ENCODE data around the gene TSG101. TPM values are rescaled to one million over a fixed set of nuclear protein-coding genes. Genes with fewer than 3 reads are reported as not detected.

The TSG101 gene
- total RNA-seq = 10 to 100 TPM; 38.5 to 46.4 TPM

- H3K36me3 Mint-ChIP-seq = peaks cover 11% of the 10 kb centered on the region
- DNase-seq = peak; percentile 93
- peak within 1 kb of the TSS; percentile 99 for H3K4me3 Mint-ChIP-seq
- H3K4me1 Mint-ChIP-seq = peaks cover 40% of the 10 kb centered on the region
- H3K9me3 Mint-ChIP-seq = no peaks in the 10 kb centered on the region
- H3K27me3 Mint-ChIP-seq = no peaks in the 10 kb centered on the region
- H3K27ac Mint-ChIP-seq = peak within 1 kb of the TSS; percentile 99
These were observed at the start of gene TSG101 for GRCh38 chr11:18526521-18527296. TSG101 (minus strand) TSS chr11:18526942; CDS start chr11:18526816, 126 bp downstream.

GRCh38 chr11:18575361-18575760, 48.6 kb upstream of the TSG101 start:
- peaks cover 16% of the 10 kb centered on the region for H3K36me3 Mint-ChIP-seq
- H3K4me1 Mint-ChIP-seq = peaks cover 8% of the 10 kb centered on the region
- H3K27ac Mint-ChIP-seq = no peak overlapping the region
- H3K4me3 Mint-ChIP-seq = no peak overlapping the region
- no peak for DNase-seq
- H3K9me3 Mint-ChIP-seq = no peaks in the 10 kb centered on the region
- no peaks in the 10 kb centered on the region for H3K27me3 Mint-ChIP-seq

GRCh38 chr11:18567081-18567480, 40.3 kb upstream of the TSG101 start:
- Mint-ChIP-seq H3K36me3 (peaks cover 9% of the 10 kb centered on the region), H3K4me3 (no peak overlapping the region), H3K9me3 (no peaks in the 10 kb centered on the region), H3K27me3 (no peaks in the 10 kb centered on the region), H3K4me1 (no peaks in the 10 kb centered on the region), H3K27ac (no peak overlapping the region)
- no peak for DNase-seq

GRCh38 chr11:18566406-18566805, 39.7 kb upstream of the TSG101 start:
- no peak for DNase-seq
- no peak overlapping the region for H3K4me3 Mint-ChIP-seq
- peaks cover 8% of the 10 kb centered on the region for H3K36me3 Mint-ChIP-seq
- H3K4me1 Mint-ChIP-seq = no peaks in the 10 kb centered on the region
- H3K27me3 Mint-ChIP-seq = no peaks in the 10 kb centered on the region
- H3K27ac Mint-ChIP-seq = no peak overlapping the region
- H3K9me3 Mint-ChIP-seq = no peaks in the 10 kb centered on the region

- Mint-ChIP-seq H3K4me3 (no peak overlapping the region), H3K27ac (no peak overlapping the region), H3K9me3 (no peaks in the 10 kb centered on the region), H3K4me1 (no peaks in the 10 kb centered on the region), H3K27me3 (no peaks in the 10 kb centered on the region), H3K36me3 (peaks cover 4% of the 10 kb centered on the region)
- DNase-seq = no peak
These were observed 37.4 kb upstream of the TSG101 start for GRCh38 chr11:18564149-18564548.

DNA sequence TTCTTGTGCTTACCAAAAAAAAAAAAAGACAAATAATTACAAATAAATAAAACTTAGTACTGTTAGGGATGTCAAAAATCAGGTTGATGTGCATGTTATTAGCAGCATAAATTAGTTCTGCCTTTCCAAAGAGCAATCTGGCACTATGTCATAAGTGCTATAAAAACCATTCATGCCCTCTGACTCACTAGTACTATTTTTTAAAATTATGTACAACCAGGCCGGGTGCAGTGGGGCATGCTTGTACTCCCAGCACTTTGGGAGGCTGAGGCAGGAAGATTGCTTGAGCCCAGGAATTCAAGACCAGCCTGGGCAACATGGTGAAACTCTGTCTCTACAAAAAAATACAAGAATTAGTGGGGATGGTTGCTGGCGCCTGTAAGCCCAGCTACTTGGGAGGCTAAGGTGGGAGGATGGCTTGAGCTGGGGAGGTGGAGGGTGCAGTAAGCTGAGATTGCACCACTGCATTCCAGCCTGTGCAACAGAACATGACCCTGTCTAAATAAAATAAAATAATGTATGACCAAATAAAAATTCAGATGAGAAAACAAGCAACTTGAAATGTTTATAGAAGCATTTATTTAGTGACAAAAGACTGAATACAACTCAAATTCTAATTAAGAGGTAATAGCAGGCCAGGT, 36.5 kb upstream of the TSG101 start:
- no peaks in the 10 kb centered on the region for H3K4me1 Mint-ChIP-seq
- no peaks in the 10 kb centered on the region for H3K9me3 Mint-ChIP-seq
- no peaks in the 10 kb centered on the region for H3K27me3 Mint-ChIP-seq
- no peak overlapping the region for H3K4me3 Mint-ChIP-seq
- H3K36me3 Mint-ChIP-seq = peaks cover 4% of the 10 kb centered on the region
- DNase-seq = no peak
- no peak overlapping the region for H3K27ac Mint-ChIP-seq

GRCh38 chr11:18548001-18548400, 21.3 kb upstream of the TSG101 start:
- Mint-ChIP-seq H3K9me3 (no peaks in the 10 kb centered on the region), H3K4me1 (no peaks in the 10 kb centered on the region), H3K27ac (no peak overlapping the region)

GRCh38 chr11:18540207-18541009, 13.7 kb upstream of the TSG101 start:
- no peaks in the 10 kb centered on the region for H3K9me3 Mint-ChIP-seq
- H3K27ac Mint-ChIP-seq = no peak overlapping the region
- peaks cover 3% of the 10 kb centered on the region for H3K4me1 Mint-ChIP-seq
- H3K4me3 Mint-ChIP-seq = no peak overlapping the region
- no peaks in the 10 kb centered on the region for H3K27me3 Mint-ChIP-seq
- DNase-seq = no peak
- peaks cover 2% of the 10 kb centered on the region for H3K36me3 Mint-ChIP-seq

More at GRCh38 chr11:18548001-18548400, 21.3 kb upstream of the TSG101 start:
- Mint-ChIP-seq H3K36me3 (peaks cover 2% of the 10 kb centered on the region), H3K4me3 (no peak overlapping the region), H3K27me3 (no peaks in the 10 kb centered on the region)
- DNase-seq = no peak

DNA sequence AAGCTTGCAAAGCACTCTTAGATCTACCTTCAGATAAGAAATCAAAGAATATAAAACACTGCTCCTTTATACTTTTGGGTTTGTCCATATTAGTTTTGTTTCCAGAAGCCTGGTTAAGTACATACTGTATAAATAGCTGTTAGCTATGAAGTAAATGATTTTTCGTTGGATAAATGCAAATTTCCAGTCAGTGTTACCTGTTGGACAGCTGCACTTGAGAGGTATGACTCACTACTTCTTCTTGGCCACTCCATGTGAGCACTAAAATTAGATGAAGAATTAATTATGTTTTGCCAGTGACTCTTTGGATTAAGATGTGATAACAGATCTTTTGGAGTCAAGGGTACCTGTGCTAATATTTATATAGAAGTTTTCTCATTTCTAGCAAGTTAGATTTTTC, 9.5 kb upstream of the TSG101 start:
- Mint-ChIP-seq H3K36me3 (no peaks in the 10 kb centered on the region), H3K4me1 (peaks cover 6% of the 10 kb centered on the region), H3K4me3 (no peak overlapping the region), H3K27ac (no peak overlapping the region), H3K9me3 (no peaks in the 10 kb centered on the region), H3K27me3 (no peaks in the 10 kb centered on the region)
- no peak for DNase-seq

DNA sequence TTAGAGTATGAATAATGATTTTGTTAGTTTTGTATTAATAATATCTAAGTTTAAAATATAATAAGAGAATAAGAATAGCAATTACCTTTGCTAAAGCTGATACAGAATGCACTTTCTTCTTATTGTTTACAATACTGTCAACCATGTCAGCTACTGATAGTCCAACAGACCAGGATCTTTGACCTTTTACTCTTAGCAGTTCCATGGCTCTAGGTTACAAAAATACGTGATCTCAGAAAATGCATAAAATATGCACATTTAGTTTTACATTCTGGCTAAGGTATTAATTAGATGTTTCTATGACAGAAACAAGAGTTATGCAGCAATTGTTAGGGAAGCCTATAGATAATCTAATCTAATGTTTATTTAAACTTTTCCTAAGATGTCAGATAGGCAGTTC, 7.5 kb upstream of the TSG101 start:
- no peaks in the 10 kb centered on the region for H3K9me3 Mint-ChIP-seq
- H3K27me3 Mint-ChIP-seq = no peaks in the 10 kb centered on the region
- no peak overlapping the region for H3K27ac Mint-ChIP-seq
- H3K36me3 Mint-ChIP-seq = no peaks in the 10 kb centered on the region
- H3K4me3 Mint-ChIP-seq = no peak overlapping the region
- H3K4me1 Mint-ChIP-seq = peaks cover 9% of the 10 kb centered on the region
- DNase-seq = no peak

- no peaks in the 10 kb centered on the region for H3K27me3 Mint-ChIP-seq
- H3K4me1 Mint-ChIP-seq = peaks cover 13% of the 10 kb centered on the region
- no peak overlapping the region for H3K4me3 Mint-ChIP-seq
- H3K9me3 Mint-ChIP-seq = no peaks in the 10 kb centered on the region
- peaks cover 4% of the 10 kb centered on the region for H3K36me3 Mint-ChIP-seq
- H3K27ac Mint-ChIP-seq = no peak overlapping the region
- DNase-seq = no peak
These were observed 6.6 kb upstream of the TSG101 start for GRCh38 chr11:18533365-18533764.

DNA sequence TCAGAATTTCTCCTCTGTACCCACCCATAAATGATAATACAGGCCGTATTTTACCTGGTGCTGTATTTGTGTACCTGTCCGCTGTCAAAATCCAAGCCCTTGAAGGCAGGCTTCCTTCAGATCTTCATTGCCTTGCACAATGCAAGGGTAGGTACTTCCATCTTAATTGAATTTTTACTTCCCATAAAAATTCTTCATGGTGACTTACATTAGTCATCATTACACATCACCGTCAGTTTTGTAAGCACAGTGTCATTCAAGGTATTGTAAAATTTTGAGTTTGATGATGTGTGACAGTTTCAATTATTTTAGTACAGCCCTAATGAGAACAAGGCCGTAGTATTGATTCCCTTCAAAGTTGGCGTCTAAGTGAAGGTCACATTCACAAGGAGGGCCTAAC, 770 bp upstream of the TSG101 start:
- no peak for DNase-seq
- no peaks in the 10 kb centered on the region for H3K27me3 Mint-ChIP-seq
- peak overlapping the region; percentile 99 for H3K4me3 Mint-ChIP-seq
- H3K4me1 Mint-ChIP-seq = peaks cover 36% of the 10 kb centered on the region
- H3K9me3 Mint-ChIP-seq = no peaks in the 10 kb centered on the region
- H3K27ac Mint-ChIP-seq = peak overlapping the region; percentile 99
- H3K36me3 Mint-ChIP-seq = peaks cover 7% of the 10 kb centered on the region

GRCh38 chr11:18526130-18526520, 617 bp downstream of the TSG101 start:
- DNase-seq = no peak
- peaks cover 36% of the 10 kb centered on the region for H3K4me1 Mint-ChIP-seq
- H3K27ac Mint-ChIP-seq = peak overlapping the region; percentile 99
- peaks cover 11% of the 10 kb centered on the region for H3K36me3 Mint-ChIP-seq
- no peaks in the 10 kb centered on the region for H3K9me3 Mint-ChIP-seq
- peak overlapping the region; percentile 99 for H3K4me3 Mint-ChIP-seq
- H3K27me3 Mint-ChIP-seq = no peaks in the 10 kb centered on the region

DNA sequence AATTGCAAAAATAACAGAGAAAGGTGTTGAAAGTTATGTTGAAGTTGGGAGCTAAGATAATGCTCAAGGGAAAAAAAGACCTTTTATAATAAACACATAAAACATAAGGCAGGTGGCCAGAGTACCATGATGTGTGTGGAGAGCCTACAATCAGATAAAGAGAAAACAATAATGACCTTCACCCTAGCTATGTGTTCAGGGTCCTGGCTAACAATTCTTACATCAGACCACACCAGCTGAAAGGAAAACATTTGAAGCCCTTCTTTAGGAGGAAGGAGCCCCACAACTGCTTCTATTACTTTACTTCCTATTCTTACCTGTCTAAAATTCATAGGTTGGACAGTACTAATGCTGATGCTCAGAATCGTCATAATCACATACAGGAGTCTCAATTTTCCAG, 2.5 kb downstream of the TSG101 start:
- Mint-ChIP-seq H3K36me3 (peaks cover 11% of the 10 kb centered on the region), H3K4me1 (peaks cover 41% of the 10 kb centered on the region), H3K9me3 (no peaks in the 10 kb centered on the region), H3K4me3 (no peak overlapping the region), H3K27me3 (no peaks in the 10 kb centered on the region), H3K27ac (no peak overlapping the region)
- no peak for DNase-seq

- no peak for DNase-seq
- peaks cover 8% of the 10 kb centered on the region for H3K36me3 Mint-ChIP-seq
- no peak overlapping the region for H3K4me3 Mint-ChIP-seq
- H3K27ac Mint-ChIP-seq = no peak overlapping the region
- no peaks in the 10 kb centered on the region for H3K27me3 Mint-ChIP-seq
- no peaks in the 10 kb centered on the region for H3K9me3 Mint-ChIP-seq
- H3K4me1 Mint-ChIP-seq = peaks cover 43% of the 10 kb centered on the region
These were observed 3.7 kb downstream of the TSG101 start for GRCh38 chr11:18523084-18523483.
